D341Med (cell line): ENCODE data around the gene CFAP46.
"Not testable (repeated sequence)": the region's sequence is repeated elsewhere in the genome, so short reads cannot be mapped to it uniquely, and the experiment has no call there.

Experiments used
- DNase-seq: peaks from one replicate; pipeline ENCODE4 v3.0.0; 2012; ENCODE audit warnings: low spot score

The CFAP46 gene

DNA sequence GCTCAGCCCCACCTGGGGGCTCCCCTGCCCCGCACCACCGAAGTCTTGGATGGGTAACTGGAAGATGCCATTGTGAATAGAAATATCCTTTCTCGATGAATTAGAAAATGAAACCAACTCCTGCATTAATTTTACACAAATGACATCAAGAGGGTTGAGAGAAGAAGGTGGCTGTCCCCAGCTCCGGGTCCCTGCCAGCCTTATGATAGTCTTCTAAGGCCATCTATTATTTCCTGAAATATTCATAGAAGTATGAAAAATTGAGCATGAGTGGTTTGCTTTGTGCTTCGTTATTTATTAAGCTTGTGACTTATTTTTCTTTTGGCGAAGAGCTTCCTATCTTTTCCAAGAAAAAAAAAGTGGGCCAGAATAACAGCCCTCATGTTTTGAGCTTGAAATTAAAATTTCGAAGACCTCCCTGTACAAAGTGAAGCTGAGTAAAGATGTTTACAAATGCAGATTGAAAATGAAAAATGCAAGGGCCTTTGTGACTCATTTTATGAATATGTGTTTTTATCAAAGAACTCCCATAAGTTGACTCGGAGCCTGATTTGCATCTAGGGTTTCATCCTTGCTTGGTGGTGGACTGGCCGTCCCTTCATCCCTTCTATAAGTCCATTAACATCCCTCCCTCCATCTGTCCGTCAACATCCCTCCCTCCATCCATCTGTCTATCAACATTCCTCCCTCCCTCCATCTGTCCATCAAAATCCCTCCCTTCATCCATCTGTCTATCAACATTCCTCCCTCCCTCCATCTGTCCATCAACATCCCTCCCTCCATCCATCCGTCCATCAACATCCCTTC, 20.5 kb upstream of the CFAP46 start:
- DNase-seq, result no peak

DNA sequence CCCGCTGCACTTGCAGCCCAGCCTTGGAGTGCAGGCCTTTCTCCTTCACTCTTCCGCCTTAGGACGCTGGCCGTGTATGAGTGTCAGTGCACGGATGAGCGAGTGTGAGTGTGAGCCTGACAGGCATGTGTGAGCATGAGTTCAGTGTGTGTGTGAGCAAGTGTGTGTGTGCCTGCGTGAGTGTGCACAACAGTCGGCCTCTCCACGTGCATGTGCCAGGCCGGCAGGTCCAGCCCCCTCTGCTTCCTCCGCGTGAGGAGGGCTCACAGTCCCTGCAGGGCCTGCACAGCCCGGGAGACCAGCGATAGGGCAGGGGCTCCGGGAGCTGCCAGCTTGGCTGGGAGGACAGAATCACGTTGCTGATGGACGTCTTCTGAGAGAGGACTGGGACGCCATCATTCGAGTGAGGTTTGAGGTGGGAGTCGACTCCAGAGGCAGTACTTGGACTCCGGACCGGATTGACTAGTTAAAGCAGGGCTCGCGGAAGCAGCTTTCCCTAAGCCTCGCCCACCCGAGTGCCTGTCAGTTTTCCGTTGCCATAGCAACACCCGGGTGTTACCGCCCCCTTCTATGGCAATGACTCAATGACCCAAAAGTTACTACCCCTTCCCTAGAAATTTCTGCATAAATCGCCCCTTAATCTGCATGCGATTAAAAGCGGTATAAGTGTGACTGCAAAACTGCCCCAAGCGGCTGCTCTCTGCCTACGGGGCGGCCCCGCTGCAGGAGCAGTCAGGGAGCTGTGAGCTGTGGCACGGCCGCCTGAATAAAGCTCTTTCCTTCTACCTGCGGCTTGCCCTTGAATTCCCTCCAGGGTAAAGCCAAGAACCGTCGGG, 19.6 kb upstream of the CFAP46 start:
- DNase-seq, result no peak

DNA sequence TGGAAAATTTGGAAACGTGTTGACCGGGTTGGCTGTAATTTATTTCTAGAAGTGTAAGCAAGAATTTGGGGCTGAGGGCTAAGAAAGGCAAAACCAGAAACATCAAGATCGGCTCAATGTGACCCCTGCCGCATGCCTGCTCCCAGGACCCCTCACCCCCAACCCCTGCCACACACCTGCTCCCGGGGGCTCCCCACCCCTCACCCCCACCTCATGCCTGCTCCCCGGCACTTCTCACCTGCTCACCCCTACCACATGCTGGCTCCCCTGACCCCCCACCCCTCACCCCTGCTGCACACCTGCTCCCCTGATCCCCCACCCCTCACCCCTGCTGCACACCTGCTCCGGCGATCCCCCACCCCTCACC, 19.0 kb upstream of the CFAP46 start:
- DNase-seq, result no peak

DNA sequence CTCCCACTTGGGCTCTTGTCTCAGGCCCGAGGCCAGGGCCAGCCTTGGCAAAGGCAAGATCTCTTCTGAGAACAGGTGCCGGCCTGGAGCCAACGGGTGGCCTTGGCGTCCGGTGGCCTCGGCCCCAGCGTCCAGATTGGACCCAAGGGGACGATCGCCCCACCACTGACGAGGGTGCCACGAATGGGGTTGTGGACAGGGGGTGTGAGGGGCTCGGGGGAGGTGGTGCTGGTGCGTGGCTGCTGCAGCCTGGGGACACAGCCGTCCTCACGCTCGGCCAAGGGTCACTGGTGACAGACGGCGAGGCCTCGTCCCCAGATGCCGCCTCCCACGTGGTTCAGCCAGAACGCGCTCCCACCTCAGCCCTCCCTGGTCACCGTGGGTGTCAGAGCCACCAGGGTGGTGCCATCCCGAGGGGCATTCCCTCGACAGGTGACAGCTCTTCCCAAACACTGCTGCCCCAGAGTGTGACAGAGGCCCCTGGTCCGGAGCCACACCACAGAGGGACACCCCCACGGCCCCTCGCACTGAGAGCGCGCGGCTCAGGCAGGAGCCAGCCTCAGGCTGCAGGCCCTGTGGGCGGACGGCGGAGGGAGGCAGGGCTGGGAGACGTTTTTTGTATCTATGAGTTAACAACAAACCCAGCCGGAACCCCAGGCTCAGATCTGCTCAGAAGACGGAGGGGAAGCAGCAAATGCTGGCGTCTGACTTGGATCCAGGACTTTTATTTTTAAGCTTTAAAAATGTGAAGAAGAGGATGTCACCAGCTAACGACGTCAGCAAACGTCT, 18.5 kb upstream of the CFAP46 start:
- no peak for DNase-seq

DNA sequence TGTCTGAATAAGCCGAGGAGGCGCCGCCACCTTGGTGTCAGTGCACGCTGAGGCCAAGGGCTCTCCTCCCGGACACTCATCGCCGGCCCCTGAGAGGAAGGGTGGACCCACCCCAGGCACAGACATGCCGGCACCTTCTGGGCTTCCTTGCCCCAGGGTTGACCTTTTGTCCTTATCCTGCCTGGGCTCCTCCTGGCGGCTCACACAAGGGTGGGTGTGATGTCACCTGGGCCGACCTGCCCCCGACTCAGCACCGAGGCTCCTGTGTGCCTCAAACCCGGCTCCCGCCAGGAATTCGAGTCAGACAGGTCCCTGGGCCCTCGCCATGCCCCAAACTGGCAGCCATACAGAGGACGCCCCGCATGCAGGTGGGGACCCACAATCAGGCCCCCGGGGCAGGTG, 17.7 kb upstream of the CFAP46 start:
- DNase-seq, result no peak

DNA sequence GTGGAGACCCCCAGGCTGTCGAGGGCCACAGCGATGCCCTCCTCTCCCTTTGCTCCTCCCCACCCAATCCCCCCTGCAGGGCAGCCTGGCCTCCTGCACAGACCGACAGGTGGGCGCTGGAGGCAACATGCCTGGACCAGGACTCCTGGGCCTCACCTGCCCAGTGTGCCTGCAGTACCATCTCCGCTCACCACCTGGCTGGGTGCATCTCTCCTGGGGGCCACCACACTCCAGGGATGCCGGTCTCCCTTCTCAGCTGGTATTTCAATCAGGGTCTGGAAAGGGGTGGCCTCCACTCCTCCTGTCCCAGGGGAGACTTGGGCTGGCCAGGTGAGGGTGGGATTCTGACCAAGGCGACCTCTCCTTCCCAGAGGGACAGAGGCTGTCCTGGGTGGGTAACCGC, 17.2 kb upstream of the CFAP46 start:
- no peak for DNase-seq

- DNase-seq, result no peak
Observed at GRCh38 chr10:132958883-132959558, 16.7 kb upstream of the CFAP46 start.

GRCh38 chr10:132957981-132958882, 15.9 kb upstream of the CFAP46 start:
- no peak for DNase-seq

- DNase-seq, result no peak
Observed at GRCh38 chr10:132957131-132957530, 14.8 kb upstream of the CFAP46 start.

DNA sequence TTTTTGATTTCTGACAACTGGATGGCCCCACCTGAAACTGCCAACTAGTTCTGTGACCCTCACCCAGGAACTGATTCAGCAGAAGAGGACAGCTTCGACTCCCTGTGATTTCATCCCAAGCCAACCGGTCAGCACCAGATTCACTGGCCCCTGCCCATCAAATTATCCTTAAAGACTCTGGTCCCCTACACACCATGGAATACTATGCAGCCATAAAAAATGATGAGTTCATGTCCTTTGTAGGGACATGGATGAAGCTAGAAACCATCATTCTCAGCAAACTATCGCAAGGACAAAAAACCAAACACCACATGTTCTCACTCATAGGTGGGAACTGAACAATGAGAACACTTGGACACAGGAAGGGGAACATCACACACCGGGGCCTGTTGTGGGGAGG, 13.9 kb upstream of the CFAP46 start:
- DNase-seq, result not testable (repeated sequence)

GRCh38 chr10:132955479-132955878, 13.1 kb upstream of the CFAP46 start:
- no peak for DNase-seq

DNA sequence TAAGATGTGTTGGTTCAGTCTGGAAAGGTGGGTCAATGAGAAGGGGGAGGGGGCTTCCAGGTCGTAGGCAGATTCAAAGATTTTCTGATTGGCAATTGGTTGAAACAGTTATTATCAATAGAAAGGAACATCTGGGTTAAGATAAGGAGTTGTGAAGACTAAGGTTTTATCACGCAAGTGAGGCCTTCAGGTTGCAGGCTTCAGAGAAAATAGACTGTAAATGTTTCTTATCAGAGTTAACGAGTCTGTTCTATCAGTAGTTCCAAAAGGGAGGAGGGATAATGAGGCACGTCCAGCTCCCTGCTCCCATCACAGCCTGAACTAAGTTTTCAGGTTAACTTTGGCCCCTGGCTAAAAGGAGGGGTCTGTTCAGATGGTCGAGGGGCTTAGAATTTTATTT, 11.1 kb upstream of the CFAP46 start:
- no peak for DNase-seq

DNA sequence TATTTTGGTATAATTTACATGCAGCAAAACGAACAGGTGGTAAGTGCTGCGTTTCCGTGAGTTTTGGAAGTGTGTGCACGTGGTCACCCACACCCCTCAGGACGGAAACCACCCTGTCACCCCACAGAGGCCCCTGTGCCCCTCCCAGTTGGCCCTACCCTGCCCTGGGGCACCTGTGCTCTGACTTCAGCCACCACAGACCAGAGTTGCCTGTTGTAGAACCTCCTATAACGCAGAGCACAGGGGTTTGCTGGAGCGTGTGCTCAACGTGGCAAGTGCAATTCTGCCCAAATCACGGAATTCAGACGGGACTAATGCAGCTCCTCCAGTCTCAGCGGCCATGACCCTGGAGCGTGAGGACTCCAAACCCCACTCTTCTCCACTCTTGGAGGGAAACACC, 9.6 kb upstream of the CFAP46 start:
- DNase-seq, result no peak

DNA sequence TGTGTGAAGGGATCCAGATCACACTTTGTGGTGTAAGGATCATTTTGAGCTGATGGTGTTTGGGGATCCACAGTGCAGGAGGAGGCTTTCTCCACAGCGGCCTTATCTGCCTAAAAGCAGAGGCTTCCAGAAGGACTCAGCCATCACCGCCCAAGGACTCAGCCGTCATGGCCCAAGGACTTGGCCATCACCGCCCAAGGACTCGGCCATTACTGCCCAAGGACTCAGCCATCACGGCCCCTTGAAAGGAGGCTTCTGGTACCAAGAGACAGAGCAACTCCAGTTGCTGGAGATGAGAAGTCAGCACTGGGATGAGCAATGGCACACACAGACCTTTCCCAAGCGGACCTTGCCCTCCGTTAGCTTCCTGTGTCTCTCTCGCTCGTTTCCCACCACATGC, 6.0 kb upstream of the CFAP46 start:
- DNase-seq, result no peak

- DNase-seq, result no peak
Observed at GRCh38 chr10:132947843-132948242, 5.5 kb upstream of the CFAP46 start.

- DNase-seq, result no peak
Observed at GRCh38 chr10:132946806-132947546, 4.6 kb upstream of the CFAP46 start.

- DNase-seq, result no peak
Observed at GRCh38 chr10:132946311-132946710, 3.9 kb upstream of the CFAP46 start.

DNA sequence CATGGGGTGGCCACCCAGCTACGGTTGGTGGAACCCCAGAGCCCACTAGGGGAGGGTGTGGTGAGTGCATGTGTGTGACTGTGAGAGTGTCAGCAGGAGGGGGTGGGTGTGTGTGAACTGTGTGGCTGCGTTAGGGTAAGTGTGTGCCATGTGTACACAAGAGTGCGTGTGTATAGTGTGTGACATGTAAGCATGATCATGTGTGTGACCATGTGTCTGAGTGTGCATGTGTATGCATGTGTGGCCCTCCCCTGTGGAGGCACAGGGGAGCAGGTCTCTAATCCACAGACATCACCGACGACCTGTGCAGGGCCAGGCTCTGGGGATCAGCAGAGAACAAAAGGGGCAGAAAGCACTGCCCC, 3.5 kb upstream of the CFAP46 start:
- DNase-seq, result no peak

DNA sequence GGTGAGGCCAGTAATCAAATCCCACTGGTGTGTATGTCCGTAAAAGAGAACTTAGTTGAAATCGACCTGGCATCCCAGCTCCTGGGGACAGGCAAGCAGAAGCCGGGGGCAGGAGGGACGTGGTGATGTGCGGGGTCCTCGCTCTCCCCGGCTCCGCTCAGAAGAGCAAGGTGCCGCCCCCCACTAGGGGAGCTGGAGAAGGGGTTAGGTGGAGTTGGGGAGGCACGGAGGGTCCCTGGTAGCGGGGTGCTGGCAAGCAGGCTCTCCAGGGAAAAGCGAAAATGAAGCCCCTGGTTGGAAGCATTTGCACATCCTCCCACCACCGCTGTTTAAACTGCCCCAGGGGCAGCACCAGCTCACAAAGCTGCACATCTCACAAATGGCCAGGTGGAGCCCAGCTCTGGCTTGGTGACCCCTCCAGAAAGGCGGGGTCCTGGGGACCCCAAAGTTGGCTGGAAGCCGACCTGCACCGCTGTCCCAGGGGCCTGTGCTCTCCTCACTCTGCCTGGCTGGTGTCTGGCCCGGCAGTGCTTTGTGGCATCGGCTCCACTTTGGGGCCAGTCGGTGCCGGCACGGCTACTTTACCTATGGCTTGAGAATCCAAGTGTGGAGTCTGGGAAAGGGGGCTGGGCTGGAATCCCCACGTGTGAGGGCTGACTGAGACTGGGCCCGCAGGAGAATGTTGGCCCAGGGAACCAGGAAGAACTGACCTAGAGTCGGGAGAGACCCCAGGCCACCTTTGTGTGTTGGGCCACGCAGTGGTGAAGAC, 2.9 kb upstream of the CFAP46 start:
- no peak for DNase-seq

- DNase-seq, result no peak
Observed at GRCh38 chr10:132944510-132944909, 2.1 kb upstream of the CFAP46 start.
